Coronary artery (tissue), 2 donors: ENCODE data around the gene CPN1.
"Not testable (repeated sequence)": the region's sequence is repeated elsewhere in the genome, so short reads cannot be mapped to it uniquely, and the experiment has no call there.

Experiments
- DNase-seq: peaks from one replicate; pipeline ENCODE4 v3.0.0-alpha.2; 2017; ENCODE audit warnings: low spot score
- H3K27ac ChIP-seq, 2 donors: fragments of 200-600 bp; sonication (generic); one replicate each; pipeline ENCODE4 v1.5.1; 2016 to 2019
- H3K4me3 ChIP-seq: fragments of 200-600 bp; sonication (generic); 2 replicates; pipeline ENCODE4 v1.5.1; 2016; ENCODE audit warnings: mild to moderate bottlenecking, moderate library complexity
- CTCF ChIP-seq: fragments of 200-600 bp; sonication (generic); IDR thresholded peaks from one replicate; pipeline ENCODE4 v1.5.1; 2019; ENCODE audit warnings: antibody characterized with exemption

Gene CPN1

GRCh38 chr10:100014071-100014762 is 67.5 kb downstream of the CPN1 start:
- Histone ChIP-seq H3K27ac (no peak overlapping the region), H3K4me3 (no peak overlapping the region)
- TF ChIP-seq CTCF, result no peak
- DNase-seq, result no peak

DNA sequence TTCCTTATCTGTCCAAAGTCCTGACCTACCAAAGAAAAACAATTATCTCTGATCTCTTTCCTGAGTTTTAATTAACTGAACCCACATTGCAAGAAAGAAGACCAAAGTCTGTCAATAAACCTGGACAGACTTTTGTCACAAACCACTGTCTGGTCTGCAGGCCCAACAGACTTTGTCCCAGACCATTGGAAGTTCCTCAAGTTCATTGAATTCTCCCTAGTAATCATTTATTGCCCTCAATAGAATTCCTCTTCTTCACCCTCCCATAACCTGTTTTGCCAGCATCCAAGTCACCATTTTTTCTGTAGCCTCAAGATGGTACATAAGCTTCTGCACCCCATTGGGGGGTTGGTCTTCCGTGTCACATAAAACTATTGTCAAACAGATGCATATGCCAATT is 68.0 kb downstream of the CPN1 start:
- no peak for DNase-seq
- Histone ChIP-seq H3K27ac (no peak overlapping the region), H3K4me3 (no peak overlapping the region)
- no peak for TF ChIP-seq CTCF

GRCh38 chr10:100011906-100012305 is 69.8 kb downstream of the CPN1 start:
- DNase-seq, H3K27ac ChIP-seq: not testable (repeated sequence)

GRCh38 chr10:100009793-100010676 is 71.6 kb downstream of the CPN1 start, which contains the start of gene DNMBP:
Gene DNMBP, minus strand, starts transcription at chr10:100009947. Its CDS starts 37,823 bp downstream, at chr10:99972124.
- peak within 1 kb of the TSS; percentile 79 for H3K4me3 ChIP-seq
- TF ChIP-seq CTCF, result peak; percentile 24
- DNase-seq, result peak; percentile 80
- H3K27ac ChIP-seq, result peak within 1 kb of the TSS; percentile 66 to 85

More at GRCh38 chr10:100011906-100012305, 69.8 kb downstream of the CPN1 start:
- not testable (repeated sequence) for H3K4me3 ChIP-seq

- peak; percentile 74 for DNase-seq
Measured at GRCh38 chr10:100009283-100009792, 72.3 kb downstream of the CPN1 start.

GRCh38 chr10:100008708-100009282 is 72.9 kb downstream of the CPN1 start:
- peak overlapping the region; percentile 66 to 85 for H3K27ac ChIP-seq
- no peak for TF ChIP-seq CTCF
- peak overlapping the region; percentile 79 for H3K4me3 ChIP-seq
- DNase-seq, result no peak

More at GRCh38 chr10:100009283-100009792, 72.3 kb downstream of the CPN1 start:
- Histone ChIP-seq H3K27ac (peak overlapping the region; percentile 66 to 85), H3K4me3 (peak overlapping the region; percentile 79)
- peak; percentile 30 for TF ChIP-seq CTCF

DNA sequence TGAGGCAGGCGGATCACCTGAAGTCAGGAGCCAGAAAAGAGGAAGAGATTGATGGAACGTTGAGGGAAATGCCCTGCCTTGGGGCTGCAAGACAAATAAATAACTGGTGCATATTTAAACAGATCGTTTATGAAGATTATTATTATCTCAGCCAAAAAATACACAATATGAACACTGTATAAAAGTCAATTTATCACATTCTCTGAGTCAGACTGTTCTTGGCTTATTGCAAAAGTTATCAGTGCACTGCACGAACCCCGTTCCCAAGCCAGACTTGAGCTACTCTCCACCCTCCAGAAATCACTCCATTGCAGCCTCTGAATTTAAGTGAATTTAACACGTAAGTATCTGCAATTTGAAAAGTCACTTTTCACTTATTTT is 73.5 kb downstream of the CPN1 start:
- no peak for DNase-seq

More for the DNA sequence above, 73.5 kb downstream of the CPN1 start:
- TF ChIP-seq CTCF, result no peak
- peak overlapping the region in 1 of 2 donors; percentile 6 for H3K27ac ChIP-seq
- peak overlapping the region; percentile 79 for H3K4me3 ChIP-seq
